Measurements from ENCODE around the gene EIF2B4. TPM values are rescaled to one million over a fixed set of nuclear protein-coding genes. Genes with fewer than 3 reads are reported as not detected.

Gene EIF2B4
- total and polyA plus RNA-seq, 9 of the 15 experiments (the other 6 are each of a cell fraction or from before 2014, with no cell fraction given), result 29.7 to 80.3 (median 58.9) TPM

GRCh38 chr2:27379836-27380625 lies 9.9 kb upstream of the EIF2B4 start (continued):
- no peak for TF ChIP-seq RBM14 (IDR thresholded peaks at IDR 0.05; ENCODE audit: borderline replicate concordance, insufficient read depth, low read depth, low read length)
- TF ChIP-seq, protein P1, sequence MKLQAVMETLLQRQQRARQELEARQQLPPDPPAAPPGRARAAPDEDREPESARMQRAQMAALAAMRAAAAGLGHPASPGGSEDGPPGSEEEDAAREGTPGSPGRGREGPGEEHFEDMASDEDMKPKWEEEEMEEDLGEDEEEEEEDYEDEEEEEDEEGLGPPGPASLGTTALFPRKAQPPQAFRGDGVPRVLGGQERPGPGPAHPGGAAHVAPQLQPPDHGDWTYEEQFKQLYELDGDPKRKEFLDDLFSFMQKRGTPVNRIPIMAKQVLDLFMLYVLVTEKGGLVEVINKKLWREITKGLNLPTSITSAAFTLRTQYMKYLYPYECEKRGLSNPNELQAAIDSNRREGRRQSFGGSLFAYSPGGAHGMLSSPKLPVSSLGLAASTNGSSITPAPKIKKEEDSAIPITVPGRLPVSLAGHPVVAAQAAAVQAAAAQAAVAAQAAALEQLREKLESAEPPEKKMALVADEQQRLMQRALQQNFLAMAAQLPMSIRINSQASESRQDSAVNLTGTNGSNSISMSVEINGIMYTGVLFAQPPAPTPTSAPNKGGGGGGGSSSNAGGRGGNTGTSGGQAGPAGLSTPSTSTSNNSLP (IDR thresholded peaks at IDR 0.05; ENCODE audit: borderline replicate concordance, low read depth, low read length), result no peak
- TF ChIP-seq SFPQ (IDR thresholded peaks at IDR 0.05; ENCODE audit: low read depth, low read length), result no peak
- no peak for TF ChIP-seq RFX1 (IDR thresholded peaks at IDR 0.05)
- no peak for TF ChIP-seq TFAM (CRISPR knock-in tag; conservative IDR thresholded peaks at IDR 0.05)
- TF ChIP-seq, protein P2, sequence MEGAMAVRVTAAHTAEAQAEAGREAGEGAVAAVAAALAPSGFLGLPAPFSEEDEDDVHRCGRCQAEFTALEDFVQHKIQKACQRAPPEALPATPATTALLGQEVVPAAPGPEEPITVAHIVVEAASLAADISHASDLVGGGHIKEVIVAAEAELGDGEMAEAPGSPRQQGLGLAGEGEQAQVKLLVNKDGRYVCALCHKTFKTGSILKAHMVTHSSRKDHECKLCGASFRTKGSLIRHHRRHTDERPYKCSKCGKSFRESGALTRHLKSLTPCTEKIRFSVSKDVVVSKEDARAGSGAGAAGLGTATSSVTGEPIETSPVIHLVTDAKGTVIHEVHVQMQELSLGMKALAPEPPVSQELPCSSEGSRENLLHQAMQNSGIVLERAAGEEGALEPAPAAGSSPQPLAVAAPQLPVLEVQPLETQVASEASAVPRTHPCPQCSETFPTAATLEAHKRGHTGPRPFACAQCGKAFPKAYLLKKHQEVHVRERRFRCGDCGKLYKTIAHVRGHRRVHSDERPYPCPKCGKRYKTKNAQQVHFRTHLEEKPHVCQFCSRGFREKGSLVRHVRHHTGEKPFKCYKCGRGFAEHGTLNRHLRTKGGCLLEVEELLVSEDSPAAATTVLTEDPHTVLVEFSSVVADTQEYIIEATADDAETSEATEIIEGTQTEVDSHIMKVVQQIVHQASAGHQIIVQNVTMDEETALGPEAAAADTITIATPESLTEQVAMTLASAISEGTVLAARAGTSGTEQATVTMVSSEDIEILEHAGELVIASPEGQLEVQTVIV (CRISPR knock-in tag; IDR thresholded peaks at IDR 0.05; ENCODE audit: borderline replicate concordance), result no peak
- peak; percentile 15; the same call in 1 of the 2 replicates for TF ChIP-seq TRIM28 (IDR thresholded peaks at IDR 0.05)
- 0 out of 2 replicates have a peak, but pooled peaks have one; percentile 39 for TF ChIP-seq GABPB1 (CRISPR knock-in tag; IDR thresholded peaks at IDR 0.05)
- TF ChIP-seq ETV1 (tag; conservative IDR thresholded peaks at IDR 0.05; ENCODE audit: low read depth), result no peak
- no peak for TF ChIP-seq FOSL1 (tag; conservative IDR thresholded peaks at IDR 0.05)
- TF ChIP-seq RBM39 (optimal IDR thresholded peaks at IDR 0.05; ENCODE audit: low read depth, low read length), result no peak
- 0 out of 2 replicates have a peak, but pooled peaks have one; percentile 49 for TF ChIP-seq TEAD4 (IDR thresholded peaks at IDR 0.05; ENCODE audit: low read length)
- TF ChIP-seq TEAD4 (CRISPR knock-in tag; IDR thresholded peaks at IDR 0.05; ENCODE audit: borderline replicate concordance), result no peak
- TF ChIP-seq RFX5 (IDR thresholded peaks at IDR 0.05; ENCODE audit: low read depth, low read length), result no peak
- no peak for TF ChIP-seq ZNF408 (CRISPR knock-in tag; IDR thresholded peaks at IDR 0.05; ENCODE audit: low read depth)
- TF ChIP-seq NCOA4 (IDR thresholded peaks at IDR 0.05; ENCODE audit: partially characterized antibody), result no peak
- TF ChIP-seq FIP1L1 (IDR thresholded peaks at IDR 0.05; ENCODE audit: low read depth, low read length, poor library complexity, severe bottlenecking), result no peak
- TF ChIP-seq RCOR1 (IDR thresholded peaks at IDR 0.05; ENCODE audit: borderline replicate concordance in 1 of 2, low read depth in 2 of 2, low read length in 2 of 2), result no peak
- no peak for TF ChIP-seq ZNF12 (CRISPR knock-in tag; IDR thresholded peaks at IDR 0.05)

All from K562 (cell line).